ENCODE measurements around the gene ITGA2B.
"Not testable (repeated sequence)": the region's sequence is repeated elsewhere in the genome, so short reads cannot be mapped to it uniquely, and the experiment has no call there.

Gene ITGA2B

GRCh38 chr17:44390250-44390870 is 911 bp upstream of the ITGA2B start:
- DNase-seq: no peak

GRCh38 chr17:44389723-44390202 is 314 bp upstream of the ITGA2B start:
- DNase-seq: no peak

- no peak for DNase-seq
Observed at GRCh38 chr17:44387804-44388203, 1.6 kb downstream of the ITGA2B start.

GRCh38 chr17:44386182-44386525 is 3.3 kb downstream of the ITGA2B start:
- no peak for DNase-seq

- peak; percentile 85 for DNase-seq
Observed at GRCh38 chr17:44385287-44386181, 3.9 kb downstream of the ITGA2B start.

GRCh38 chr17:44384823-44385286 is 4.6 kb downstream of the ITGA2B start:
- no peak for DNase-seq

- DNase-seq: no peak
Observed at GRCh38 chr17:44384281-44384822, 5.1 kb downstream of the ITGA2B start.

GRCh38 chr17:44383861-44384260 is 5.6 kb downstream of the ITGA2B start:
- DNase-seq: no peak

- DNase-seq: no peak
Observed at GRCh38 chr17:44383363-44383762, 6.1 kb downstream of the ITGA2B start.

GRCh38 chr17:44382917-44383316 is 6.5 kb downstream of the ITGA2B start:
- DNase-seq: no peak

GRCh38 chr17:44381810-44382305 is 7.6 kb downstream of the ITGA2B start:
- no peak for DNase-seq

- DNase-seq: no peak
Observed at GRCh38 chr17:44380767-44381166, 8.7 kb downstream of the ITGA2B start.

GRCh38 chr17:44379887-44380286 is 9.6 kb downstream of the ITGA2B start:
- DNase-seq: no peak

GRCh38 chr17:44378171-44378705 is 11.2 kb downstream of the ITGA2B start:
- DNase-seq: no peak

GRCh38 chr17:44376779-44377178 is 12.7 kb downstream of the ITGA2B start:
- DNase-seq: no peak

GRCh38 chr17:44376124-44376523 is 13.3 kb downstream of the ITGA2B start:
- no peak for DNase-seq

GRCh38 chr17:44375196-44376017 is 14.0 kb downstream of the ITGA2B start:
- DNase-seq: no peak

GRCh38 chr17:44374306-44375195 is 14.9 kb downstream of the ITGA2B start:
- no peak for DNase-seq

GRCh38 chr17:44372036-44372435 is 17.4 kb downstream of the ITGA2B start:
- no peak for DNase-seq

GRCh38 chr17:44369414-44370023 is 19.9 kb downstream of the ITGA2B start:
- DNase-seq: not testable (repeated sequence)
